Frontal cortex (tissue), 4 donors: Measurements from ENCODE around the gene UBTF. TPM values are rescaled to one million over a fixed set of nuclear protein-coding genes. Genes with fewer than 3 reads are reported as not detected.

Experiments
- DNase-seq, 2 donors: peaks; one replicate each; pipeline ENCODE4 v3.0.0; 2012; ENCODE audit warnings: low spot score in 2 of 2
- FAIRE-seq: peaks from 2 replicates; lab custom pipeline; 2012; peaks lifted over from hg19 to GRCh38; lab: Jason Lieb, UNC
- total RNA-seq: library from RNA; depleted of rRNA; stranded (reverse); fragments of >200 nt; gene quantifications from one replicate; pipeline ENCODE4 v1.2.3, GENCODE V29; 2014
- donor health status: control.
- donor health status: control.
- donor health status: control.

Gene UBTF
- 69.3 TPM for total RNA-seq

- FAIRE-seq (no peak), DNase-seq (peak; percentile 56 to 81)
Measured at GRCh38 chr17:44219616-44220212, at the start of gene UBTF. TSS of gene UBTF (minus strand) at chr17:44219675. CDS start at chr17:44218229, 1,446 bp downstream.

- FAIRE-seq (no peak), DNase-seq (no peak)
Measured at GRCh38 chr17:44268709-44269534, 49.4 kb upstream of the UBTF start.

- FAIRE-seq, result no peak
- DNase-seq, result no peak
Measured at GRCh38 chr17:44267818-44268490, 48.5 kb upstream of the UBTF start, which contains the start of gene SLC4A1. TSS of gene SLC4A1 (minus strand) at chr17:44268135. CDS start at chr17:44262866, 5,269 bp downstream.

- FAIRE-seq (no peak), DNase-seq (no peak)
Measured at GRCh38 chr17:44267165-44267455, 47.6 kb upstream of the UBTF start.

GRCh38 chr17:44266402-44267164 lies 47.1 kb upstream of the UBTF start:
- FAIRE-seq (no peak), DNase-seq (no peak)

- DNase-seq (no peak), FAIRE-seq (no peak)
Measured at GRCh38 chr17:44263345-44263902, 43.9 kb upstream of the UBTF start.

- FAIRE-seq (no peak), DNase-seq (no peak)
Measured at GRCh38 chr17:44262654-44263225, 43.3 kb upstream of the UBTF start.

- DNase-seq, result no peak
- FAIRE-seq, result no peak
Measured at GRCh38 chr17:44260296-44260695, 40.8 kb upstream of the UBTF start.

- FAIRE-seq (no peak), DNase-seq (no peak)
Measured at GRCh38 chr17:44258811-44259351, 39.4 kb upstream of the UBTF start.

GRCh38 chr17:44257815-44258760 lies 38.6 kb upstream of the UBTF start:
- FAIRE-seq, result no peak
- no peak for DNase-seq

- no peak for FAIRE-seq
- no peak for DNase-seq
Measured at GRCh38 chr17:44256671-44257070, 37.2 kb upstream of the UBTF start.

- no peak for DNase-seq
- FAIRE-seq, result no peak
Measured at GRCh38 chr17:44255915-44256314, 36.4 kb upstream of the UBTF start.

- no peak for DNase-seq
- no peak for FAIRE-seq
Measured at GRCh38 chr17:44254361-44255095, 35.1 kb upstream of the UBTF start.

GRCh38 chr17:44253006-44253405 lies 33.5 kb upstream of the UBTF start:
- FAIRE-seq, result no peak
- DNase-seq, result no peak

GRCh38 chr17:44251062-44251461 lies 31.6 kb upstream of the UBTF start:
- no peak for DNase-seq
- FAIRE-seq, result no peak

GRCh38 chr17:44249501-44250246 lies 30.2 kb upstream of the UBTF start:
- FAIRE-seq (no peak), DNase-seq (no peak)
